Measurements from ENCODE around the gene HK1.

Gene HK1

GRCh38 chr10:69408318-69409175 is 130.3 kb downstream of the HK1 start:
- peak; percentile 81 for DNase-seq

- no peak for DNase-seq
These were observed 130.8 kb downstream of the HK1 start for GRCh38 chr10:69409176-69409495.

GRCh38 chr10:69409968-69410367 is 131.7 kb downstream of the HK1 start:
- DNase-seq = no peak

DNA sequence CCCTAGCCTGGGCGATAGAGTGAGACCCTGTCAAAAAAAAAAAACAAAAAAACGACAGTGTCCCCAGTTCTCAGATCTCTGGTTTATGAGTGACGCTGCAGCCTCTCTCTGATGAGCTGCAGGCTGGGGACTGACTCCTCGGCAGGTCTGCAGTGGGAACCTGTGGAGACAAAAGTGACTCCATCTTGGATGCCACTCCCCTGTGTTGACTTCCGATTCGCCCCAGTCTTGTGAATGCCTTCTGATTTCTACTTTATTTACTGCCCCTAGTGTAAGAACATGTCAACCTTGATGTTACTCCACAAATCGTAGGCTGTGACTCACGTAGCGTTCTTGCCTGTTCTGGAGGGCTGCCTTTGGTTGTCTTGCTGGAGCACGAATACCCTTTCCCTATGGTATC is 132.2 kb downstream of the HK1 start:
- DNase-seq = no peak

- no peak for DNase-seq
These were observed 133.2 kb downstream of the HK1 start for GRCh38 chr10:69411476-69411875.

GRCh38 chr10:69412232-69412790 is 134.0 kb downstream of the HK1 start:
- DNase-seq = no peak

- peak; percentile 63 for DNase-seq
These were observed 135.0 kb downstream of the HK1 start for GRCh38 chr10:69413221-69413865.

- no peak for DNase-seq
These were observed 136.0 kb downstream of the HK1 start for GRCh38 chr10:69414036-69415018.

GRCh38 chr10:69415049-69415448 is 136.8 kb downstream of the HK1 start:
- no peak for DNase-seq

DNA sequence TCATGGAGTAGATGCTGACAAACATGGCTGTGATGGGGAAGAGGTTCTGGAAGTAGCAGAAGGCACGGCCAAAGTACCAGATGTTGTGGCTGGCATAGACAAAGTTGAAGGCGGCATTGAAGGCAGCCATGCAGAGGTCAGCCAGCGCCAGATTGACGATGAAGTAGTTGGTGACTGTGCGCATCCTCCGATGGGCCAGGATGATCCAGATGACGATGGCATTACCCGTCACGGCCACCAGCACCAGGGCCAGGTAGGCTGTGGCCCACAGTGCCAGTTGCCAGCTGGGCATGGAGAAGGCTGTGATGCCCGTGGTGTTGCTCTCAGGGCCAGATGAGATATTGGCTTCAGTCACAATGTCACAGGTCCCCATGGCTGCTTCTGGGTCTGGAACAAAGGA is 137.7 kb downstream of the HK1 start:
- DNase-seq = no peak

DNA sequence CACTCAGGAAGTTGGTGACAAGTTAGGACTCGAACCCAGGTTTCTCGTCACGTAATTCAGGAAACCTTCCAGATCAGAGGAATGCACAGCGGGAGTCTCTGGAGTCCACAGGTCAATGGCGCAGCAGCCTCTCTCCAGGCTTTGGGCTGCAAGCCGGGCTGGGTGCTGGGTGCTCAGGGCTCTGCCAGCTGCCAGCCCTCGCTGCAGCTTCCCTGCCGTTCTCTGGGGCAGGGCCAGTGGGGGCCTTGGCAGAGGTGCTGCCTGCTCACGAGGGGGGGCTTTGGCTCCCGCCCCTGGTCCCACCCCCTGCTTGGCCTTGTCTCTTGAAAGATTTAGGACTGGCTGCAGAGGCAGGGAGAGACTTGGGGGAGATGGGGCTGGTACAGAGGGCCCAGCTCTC is 138.4 kb downstream of the HK1 start, which contains the start of gene TACR2:
TSS of gene TACR2 (minus strand) at position 224 of the 400 bp plus-strand sequence. CDS start 595 bp downstream, outside the sequence.
- no peak for DNase-seq

DNA sequence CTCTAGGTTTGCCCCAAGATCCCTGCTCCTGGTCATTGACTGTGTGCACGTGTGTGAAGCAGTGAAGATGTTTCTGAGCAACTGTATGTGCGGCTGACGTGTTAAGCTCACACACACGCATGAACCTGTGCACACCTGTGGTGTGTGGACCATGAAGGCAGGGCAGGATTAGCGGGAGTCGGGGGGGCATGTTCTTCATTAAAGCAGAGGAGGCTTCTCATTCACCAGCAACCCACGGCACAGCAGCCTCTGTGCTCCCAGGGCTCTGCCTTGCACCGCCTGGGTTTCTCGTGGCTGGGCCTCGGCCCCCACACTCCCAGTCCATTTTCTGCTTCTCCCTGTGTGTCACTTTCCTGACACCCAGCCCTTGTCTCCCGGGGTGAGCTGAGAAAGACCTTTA is 139.2 kb downstream of the HK1 start:
- DNase-seq = no peak

DNA sequence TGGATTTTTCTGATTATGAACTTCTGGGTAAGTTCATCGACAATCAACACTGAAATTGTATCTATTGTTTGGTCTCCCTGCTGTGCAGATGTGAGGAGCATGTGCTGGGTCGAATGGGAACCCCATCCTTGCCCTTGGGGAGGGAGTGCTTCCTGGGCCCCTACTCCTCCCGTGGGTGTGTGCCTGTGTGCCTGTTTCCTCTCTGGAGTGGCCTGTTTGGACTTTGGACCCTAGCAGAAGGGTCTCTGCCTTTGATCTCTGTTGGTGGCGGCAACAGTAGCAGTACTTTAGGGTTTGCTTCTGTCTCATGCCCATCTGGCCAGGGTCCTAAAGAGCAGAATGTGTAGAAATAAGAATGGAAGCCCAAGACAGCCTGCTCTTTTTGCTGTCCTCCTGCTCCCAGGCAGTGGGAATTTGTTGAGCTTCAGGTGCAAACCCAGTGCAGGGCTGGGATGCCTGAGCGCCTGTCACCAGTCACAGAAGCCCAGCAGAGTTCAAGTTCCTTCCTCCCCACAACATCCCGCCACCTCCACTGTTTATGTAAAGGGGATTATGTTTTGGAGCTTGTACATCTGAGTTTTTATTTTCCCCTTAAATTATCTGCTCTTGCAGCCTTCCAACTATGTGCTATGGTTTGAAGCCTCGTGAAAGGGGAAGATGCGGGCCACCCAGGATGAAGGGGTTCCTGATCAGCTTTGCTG is 139.9 kb downstream of the HK1 start:
- DNase-seq = no peak

- no peak for DNase-seq
These were observed 140.9 kb downstream of the HK1 start for GRCh38 chr10:69419096-69419743.

DNA sequence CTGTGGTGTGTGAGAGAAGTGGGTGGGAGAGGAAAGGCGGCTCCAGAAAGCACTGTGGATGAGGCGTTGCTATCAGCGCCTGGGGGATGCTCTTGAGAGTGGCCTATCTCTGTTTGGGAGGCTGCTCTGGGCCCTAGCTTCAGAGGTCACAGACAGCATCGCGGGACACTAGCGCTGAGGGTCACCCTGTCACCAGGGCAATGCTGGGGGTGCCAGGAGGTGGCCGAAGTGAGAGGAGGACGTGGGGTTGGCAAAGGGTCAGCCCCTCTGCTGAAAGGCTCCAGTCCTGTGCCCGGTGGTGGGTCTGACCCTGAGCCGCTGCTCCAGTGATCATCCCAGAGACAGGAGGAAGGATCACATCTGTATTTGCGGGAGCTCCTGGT is 141.4 kb downstream of the HK1 start:
- DNase-seq = no peak

DNA sequence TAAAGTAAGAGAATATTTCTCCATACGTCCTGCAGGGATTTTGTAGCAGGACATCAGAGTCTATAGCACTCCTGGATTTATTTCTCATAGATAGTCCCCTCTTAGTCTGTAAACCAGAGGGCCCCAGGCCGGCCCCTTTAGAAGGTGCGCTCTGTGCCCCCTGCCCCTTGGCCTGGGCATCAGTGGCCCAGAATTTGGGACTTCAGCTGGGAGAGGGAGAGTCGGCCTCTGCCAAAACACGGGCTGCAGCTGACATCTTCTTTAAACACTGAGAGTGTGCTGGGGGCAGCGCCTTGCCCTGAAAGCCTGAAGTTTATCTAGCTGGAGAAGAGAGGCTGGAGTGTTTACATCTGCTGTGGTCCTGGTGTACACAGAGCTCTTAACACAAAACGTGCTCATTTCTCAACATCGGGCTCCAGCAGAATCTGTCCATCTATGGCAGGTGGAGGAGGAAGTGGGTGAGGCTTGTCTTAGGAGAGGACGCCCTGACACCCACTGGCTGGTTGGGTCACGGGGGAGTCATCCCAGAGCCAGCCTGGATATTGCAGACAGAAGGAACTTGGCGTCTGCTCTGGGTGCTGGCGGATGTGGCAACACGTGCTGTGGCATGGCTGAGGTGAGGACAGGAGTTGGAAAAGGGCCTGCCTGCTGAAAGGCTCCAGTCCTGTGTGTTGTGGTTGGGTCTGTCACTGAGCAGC is 143.5 kb downstream of the HK1 start:
- no peak for DNase-seq

GRCh38 chr10:69422676-69423075 is 144.4 kb downstream of the HK1 start:
- DNase-seq = no peak

DNA sequence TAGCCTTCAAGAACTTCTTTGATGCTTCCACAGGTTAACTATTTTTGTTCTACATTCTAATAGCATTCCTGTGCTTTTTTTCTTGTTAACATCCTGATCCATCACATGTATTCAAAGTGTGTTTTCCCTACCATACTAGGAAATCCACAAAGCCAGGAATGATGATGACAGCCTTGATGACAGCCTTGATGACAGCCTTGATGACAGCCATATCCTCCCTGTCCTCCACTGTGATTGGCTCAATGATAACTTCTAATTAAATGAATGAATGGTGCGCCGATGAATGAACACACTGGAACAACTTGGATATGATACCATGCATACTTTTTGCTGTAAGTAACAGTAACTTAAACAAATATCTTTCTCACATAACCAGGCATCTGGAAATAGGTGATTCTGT is 146.7 kb downstream of the HK1 start:
- no peak for DNase-seq

DNA sequence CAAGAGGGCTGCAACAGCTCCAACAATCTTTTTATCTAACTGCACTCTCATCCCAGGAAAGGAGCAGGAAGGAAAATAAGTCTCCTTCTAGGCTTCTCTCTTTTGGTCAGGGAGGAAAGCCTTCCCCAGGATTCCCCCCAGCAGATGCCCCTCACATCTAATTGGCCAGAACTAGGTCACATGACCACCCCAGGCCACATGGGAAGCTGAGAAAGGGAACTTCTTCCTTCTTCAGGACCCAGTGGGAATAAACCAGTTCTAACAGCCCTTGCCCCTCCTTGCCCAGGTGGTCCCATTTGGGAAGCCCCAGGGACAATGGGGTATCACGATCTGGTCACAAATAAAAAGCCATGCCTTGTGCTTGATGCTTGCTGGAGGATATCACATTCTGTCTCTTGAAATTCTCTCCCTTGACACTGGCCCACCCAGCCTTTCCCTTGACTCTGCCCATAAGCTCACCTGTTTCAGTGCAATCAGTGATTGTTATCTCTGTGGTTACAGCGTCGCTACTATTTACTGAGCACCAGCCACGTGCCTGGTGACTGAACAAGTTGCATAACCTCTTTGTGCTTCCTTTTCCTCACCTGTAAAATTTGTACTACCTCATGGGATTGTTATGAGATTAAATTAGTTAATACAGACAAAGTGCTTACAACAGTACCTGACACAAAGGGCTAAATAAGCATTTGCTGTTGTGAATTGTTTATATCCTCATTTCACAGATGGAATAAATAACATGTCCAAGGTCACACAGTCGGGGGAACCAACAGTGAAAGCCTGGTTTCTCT is 147.4 kb downstream of the HK1 start:
- DNase-seq = no peak

GRCh38 chr10:69426376-69426727 is 148.1 kb downstream of the HK1 start:
- DNase-seq = no peak

Data from NCI-H2171 (cell line).